Activated CD8-positive, alpha-beta memory T cell treated with anti-CD3 and anti-CD28 coated beads for 1 hour (primary cell): ENCODE measurements around the gene PIAS4.

Experiments used
- DNase-seq, 2 donors: peaks; one replicate each; pipeline ENCODE4 v3.0.0-alpha.2; 2020; ENCODE audit warnings: low read depth in 1 of 2; ENCODE audit errors: extremely low read depth in 1 of 2

The PIAS4 gene

GRCh38 chr19:4019578-4019977 lies 12.0 kb downstream of the PIAS4 start:
- DNase-seq = no peak

- DNase-seq = no peak
Observed at GRCh38 chr19:4023600-4024398, 16.3 kb downstream of the PIAS4 start.

GRCh38 chr19:4025317-4025716 lies 17.8 kb downstream of the PIAS4 start:
- DNase-seq = no peak

GRCh38 chr19:4027146-4027545 lies 19.6 kb downstream of the PIAS4 start:
- DNase-seq = no peak

- DNase-seq = no peak
Observed at GRCh38 chr19:4028334-4029246, 21.1 kb downstream of the PIAS4 start.

- DNase-seq = no peak
Observed at GRCh38 chr19:4029247-4029614, 21.7 kb downstream of the PIAS4 start.

GRCh38 chr19:4030552-4030951 lies 23.0 kb downstream of the PIAS4 start:
- no peak for DNase-seq

- no peak for DNase-seq
Observed at GRCh38 chr19:4030981-4031380, 23.4 kb downstream of the PIAS4 start.

GRCh38 chr19:4031420-4031819 lies 23.9 kb downstream of the PIAS4 start:
- no peak for DNase-seq

GRCh38 chr19:4032436-4032835 lies 24.9 kb downstream of the PIAS4 start:
- DNase-seq = no peak

GRCh38 chr19:4033028-4033956 lies 25.8 kb downstream of the PIAS4 start:
- no peak for DNase-seq

- no peak for DNase-seq
Observed at GRCh38 chr19:4034048-4035017, 26.8 kb downstream of the PIAS4 start.

GRCh38 chr19:4035018-4035566 lies 27.6 kb downstream of the PIAS4 start:
- DNase-seq = no peak

- DNase-seq = no peak
Observed at GRCh38 chr19:4035582-4035981, 28.0 kb downstream of the PIAS4 start.

- no peak for DNase-seq
Observed at GRCh38 chr19:4036576-4037300, 29.2 kb downstream of the PIAS4 start.

- no peak for DNase-seq
Observed at GRCh38 chr19:4037301-4037949, 29.9 kb downstream of the PIAS4 start.

- DNase-seq = no peak
Observed at GRCh38 chr19:4038057-4038456, 30.5 kb downstream of the PIAS4 start.

GRCh38 chr19:4038661-4039423 lies 31.3 kb downstream of the PIAS4 start:
- DNase-seq = no peak
